ENCODE results near the gene FBP2. TPM values are rescaled to one million over a fixed set of nuclear protein-coding genes. Genes with fewer than 3 reads are reported as not detected.

FBP2 gene
- total RNA-seq, 4 donors from 2014 or later = not detected

DNA sequence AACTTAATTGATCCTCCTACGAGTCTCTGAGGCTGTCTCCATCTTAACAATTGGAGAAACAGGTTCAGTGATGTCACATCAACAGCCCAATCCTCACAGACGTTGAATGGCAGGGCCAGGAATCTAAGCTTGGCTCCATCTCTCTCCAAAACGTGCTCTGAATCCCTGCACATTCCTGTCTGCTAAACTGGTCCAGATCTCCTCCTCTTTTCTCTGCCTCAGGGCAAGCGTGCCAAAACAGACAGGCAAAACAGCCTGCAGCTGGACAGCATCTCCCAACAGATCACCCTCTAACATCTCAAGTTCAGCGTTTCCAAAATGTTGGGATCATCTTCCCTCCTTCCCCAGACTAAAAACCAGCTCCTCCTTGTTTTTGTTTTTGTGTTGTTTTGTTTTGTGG lies 39.1 kb upstream of the FBP2 start:
- TF ChIP-seq, protein P1, sequence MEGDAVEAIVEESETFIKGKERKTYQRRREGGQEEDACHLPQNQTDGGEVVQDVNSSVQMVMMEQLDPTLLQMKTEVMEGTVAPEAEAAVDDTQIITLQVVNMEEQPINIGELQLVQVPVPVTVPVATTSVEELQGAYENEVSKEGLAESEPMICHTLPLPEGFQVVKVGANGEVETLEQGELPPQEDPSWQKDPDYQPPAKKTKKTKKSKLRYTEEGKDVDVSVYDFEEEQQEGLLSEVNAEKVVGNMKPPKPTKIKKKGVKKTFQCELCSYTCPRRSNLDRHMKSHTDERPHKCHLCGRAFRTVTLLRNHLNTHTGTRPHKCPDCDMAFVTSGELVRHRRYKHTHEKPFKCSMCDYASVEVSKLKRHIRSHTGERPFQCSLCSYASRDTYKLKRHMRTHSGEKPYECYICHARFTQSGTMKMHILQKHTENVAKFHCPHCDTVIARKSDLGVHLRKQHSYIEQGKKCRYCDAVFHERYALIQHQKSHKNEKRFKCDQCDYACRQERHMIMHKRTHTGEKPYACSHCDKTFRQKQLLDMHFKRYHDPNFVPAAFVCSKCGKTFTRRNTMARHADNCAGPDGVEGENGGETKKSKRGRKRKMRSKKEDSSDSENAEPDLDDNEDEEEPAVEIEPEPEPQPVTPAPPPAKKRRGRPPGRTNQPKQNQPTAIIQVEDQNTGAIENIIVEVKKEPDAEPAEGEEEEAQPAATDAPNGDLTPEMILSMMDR (IDR thresholded peaks at IDR 0.05; ENCODE audit: low read depth) = no peak

DNA sequence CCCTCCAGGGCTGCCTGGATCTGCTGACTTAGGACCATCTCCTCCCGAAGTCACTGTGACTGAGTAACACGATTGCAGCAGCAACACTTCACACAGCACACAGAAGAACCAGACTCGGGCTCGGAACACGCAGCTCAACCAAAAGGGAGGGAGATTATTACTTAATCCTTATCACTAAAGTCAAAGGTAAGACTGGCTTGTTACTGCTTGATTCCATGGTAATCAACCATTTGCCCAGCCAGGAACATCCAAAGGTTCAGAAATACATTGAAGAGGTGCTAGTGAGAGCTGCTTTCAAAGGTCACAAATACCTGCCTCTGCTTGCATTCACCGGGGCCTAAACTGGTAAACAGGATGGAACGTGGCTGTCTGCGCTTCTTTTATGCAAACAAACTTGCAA lies 38.0 kb upstream of the FBP2 start:
- TF ChIP-seq, protein P1 (IDR thresholded peaks at IDR 0.05; ENCODE audit: low read depth) = no peak

DNA sequence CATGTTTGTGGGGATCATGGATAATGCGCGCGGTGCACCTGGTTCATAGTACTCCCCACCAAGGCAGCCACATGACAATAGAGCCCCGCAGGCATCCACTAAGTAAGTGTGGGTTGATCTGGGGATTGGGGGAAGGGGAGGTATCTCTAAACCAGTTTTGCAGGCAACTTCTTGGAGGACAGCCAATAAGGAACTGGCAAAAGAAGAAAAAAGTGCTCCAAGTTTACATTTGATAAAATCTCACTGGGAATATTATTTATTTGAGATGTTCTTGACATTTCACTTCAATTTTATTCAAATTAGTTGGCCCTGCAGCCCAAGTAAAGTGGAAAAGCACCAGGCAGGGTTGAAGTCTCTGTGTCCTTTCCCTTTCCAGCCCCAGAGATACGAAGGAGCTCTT lies 37.2 kb upstream of the FBP2 start:
- TF ChIP-seq, protein P1 (IDR thresholded peaks at IDR 0.05; ENCODE audit: low read depth) = no peak

DNA sequence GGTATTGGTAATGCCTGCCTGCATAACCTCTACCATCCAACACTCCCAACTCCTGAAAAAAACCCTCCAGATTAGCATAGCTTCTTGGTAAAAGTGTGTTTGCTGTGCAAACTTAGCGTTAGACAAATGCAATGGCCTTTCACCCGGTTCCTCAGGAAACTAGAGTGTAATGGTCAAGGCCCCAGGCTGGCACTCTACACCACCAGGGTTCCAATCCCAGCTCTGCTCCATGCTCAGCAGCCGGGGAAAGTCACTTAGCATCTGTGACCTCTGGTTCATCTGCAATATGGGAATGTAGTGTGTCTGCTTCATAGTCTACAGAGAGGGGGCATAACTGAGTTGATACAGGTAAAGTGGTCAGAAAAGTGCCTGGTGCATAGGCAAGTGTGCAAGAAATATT lies 36.7 kb upstream of the FBP2 start:
- TF ChIP-seq, protein P1 (IDR thresholded peaks at IDR 0.05; ENCODE audit: low read depth) = no peak

DNA sequence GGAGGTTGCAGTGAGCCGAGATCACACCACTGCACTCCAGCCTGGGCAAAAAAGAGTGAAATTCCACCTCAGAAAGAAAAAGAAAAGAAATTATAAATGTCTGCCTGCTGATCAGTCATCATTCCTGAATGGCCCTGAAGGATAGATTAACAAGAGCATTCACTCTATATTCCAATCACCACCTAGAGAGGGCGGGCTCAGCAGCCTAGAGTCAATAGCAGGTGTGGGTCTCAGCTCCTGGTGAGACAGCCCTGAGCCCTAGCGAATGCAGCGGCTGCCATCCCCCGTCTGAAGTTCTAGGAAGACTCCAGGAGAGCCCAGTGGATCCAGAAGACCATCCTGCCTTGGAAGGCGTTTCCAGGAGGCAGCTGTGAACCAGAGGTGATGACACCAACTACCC lies 33.7 kb upstream of the FBP2 start:
- TF ChIP-seq, protein P1 (IDR thresholded peaks at IDR 0.05; ENCODE audit: low read depth) = no peak

DNA sequence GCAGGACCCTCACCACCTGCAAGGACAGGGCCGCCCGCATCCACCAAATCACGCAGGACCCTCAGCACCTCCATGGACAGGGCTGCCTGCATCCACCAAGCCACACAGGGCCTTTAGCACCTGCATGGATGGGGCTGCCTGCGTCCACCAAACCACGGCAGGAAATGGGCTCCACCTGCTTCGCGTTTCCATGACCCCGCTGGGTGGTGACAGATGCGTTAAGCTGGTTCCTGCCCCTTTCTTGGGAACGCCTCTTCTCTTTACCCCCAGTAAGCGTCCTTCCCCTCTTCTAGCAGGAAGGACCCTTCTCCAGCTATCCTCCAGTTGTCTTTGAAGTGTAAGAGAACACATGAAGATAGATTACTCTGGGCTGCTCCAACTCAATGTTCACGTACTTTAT lies 32.2 kb upstream of the FBP2 start:
- TF ChIP-seq, protein P1 (IDR thresholded peaks at IDR 0.05; ENCODE audit: low read depth) = no peak

DNA sequence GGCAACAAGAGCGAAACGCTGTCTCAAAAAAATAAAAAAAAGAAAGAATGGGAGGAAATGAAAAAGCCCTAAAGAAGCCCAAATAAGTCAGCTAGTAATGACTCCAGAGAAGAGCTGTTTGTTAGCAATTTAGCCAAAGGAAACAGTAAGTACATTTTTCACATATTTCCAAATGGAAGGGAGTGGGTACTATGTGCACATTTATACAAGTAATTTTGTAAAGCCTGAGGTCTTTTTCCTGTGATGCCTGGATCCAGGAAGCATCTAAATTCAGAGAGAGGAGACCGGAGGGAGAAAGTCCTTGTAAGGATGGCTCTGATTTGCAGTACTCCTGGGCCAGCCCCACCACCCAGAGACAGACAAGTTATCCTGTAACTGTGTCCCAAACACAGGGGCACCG lies 31.0 kb upstream of the FBP2 start:
- TF ChIP-seq, protein P1 (IDR thresholded peaks at IDR 0.05; ENCODE audit: low read depth) = no peak
